Tongue (tissue), 2 donors: ENCODE data around the gene PEX13. TPM values are rescaled to one million over a fixed set of nuclear protein-coding genes. Genes with fewer than 3 reads are reported as not detected.
"Not testable (repeated sequence)": the region's sequence is repeated elsewhere in the genome, so short reads cannot be mapped to it uniquely, and the experiment has no call there.

ENCODE experiments used
- DNase-seq: peaks from one replicate; pipeline ENCODE4 v3.0.0-alpha.2; 2015
- total RNA-seq: library from RNA; depleted of rRNA; stranded (reverse); fragments of >200 nt; gene quantifications from one replicate; pipeline ENCODE4 v1.2.3, GENCODE V29; 2014

PEX13 gene
- total RNA-seq, 1 donor from 2014 or later, result 38.9 TPM

DNA sequence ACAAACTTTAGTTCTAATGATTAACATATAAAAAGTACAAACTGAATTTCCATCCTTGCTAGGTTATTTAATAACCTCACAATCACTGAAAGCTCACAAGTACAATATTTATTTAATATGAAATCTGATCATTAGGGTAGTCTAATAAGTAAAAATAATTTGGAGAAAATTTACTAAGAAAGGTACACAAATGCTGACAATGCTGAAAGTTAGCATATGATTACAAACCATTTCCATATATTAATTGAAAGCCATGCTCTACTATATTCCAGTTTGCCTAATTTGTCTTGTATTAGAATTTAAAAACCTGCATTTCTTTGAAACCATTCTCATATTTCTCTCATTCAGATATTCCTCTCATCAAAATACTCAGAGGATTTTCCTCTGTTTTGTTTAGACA is 8.2 kb upstream of the PEX13 start:
- DNase-seq, result no peak

DNA sequence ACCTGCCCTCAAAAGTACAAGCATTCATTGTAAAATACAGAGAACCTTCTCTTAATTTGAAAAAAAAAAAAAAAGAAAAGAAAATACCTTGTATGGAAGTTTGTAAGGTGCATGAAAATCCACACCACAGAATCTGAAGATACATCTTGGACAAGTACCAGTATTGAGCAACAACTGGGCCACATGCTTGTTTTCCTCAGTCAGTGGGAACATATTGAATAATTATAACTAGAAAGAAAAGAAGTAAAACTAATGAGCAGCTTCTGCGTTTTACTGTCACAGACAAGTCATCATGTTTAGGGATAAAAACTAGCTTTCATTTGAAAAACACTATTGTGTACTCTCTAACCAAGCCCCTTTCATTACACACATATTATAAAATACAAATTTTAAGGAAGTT is 5.8 kb upstream of the PEX13 start:
- DNase-seq, result no peak

DNA sequence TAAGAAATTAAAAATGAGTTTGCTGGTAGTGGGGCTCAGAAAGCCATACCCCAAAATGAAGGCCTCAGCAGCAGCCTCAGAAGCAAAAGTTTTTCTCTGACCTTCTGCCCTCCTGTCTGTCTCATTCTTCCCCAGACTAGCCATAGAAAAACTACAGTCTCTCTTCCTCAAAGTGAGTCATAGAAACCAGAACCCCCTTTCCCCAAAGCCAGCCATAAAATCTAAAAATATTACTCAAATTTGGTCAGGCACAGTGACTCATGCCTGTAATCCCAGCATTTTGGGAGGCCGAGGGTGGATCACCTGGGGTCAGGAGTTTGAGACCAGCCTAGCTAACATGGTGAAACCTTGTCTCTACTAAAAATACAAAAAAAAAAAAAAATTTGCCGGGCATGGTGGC is 5.2 kb upstream of the PEX13 start:
- not testable (repeated sequence) for DNase-seq

DNA sequence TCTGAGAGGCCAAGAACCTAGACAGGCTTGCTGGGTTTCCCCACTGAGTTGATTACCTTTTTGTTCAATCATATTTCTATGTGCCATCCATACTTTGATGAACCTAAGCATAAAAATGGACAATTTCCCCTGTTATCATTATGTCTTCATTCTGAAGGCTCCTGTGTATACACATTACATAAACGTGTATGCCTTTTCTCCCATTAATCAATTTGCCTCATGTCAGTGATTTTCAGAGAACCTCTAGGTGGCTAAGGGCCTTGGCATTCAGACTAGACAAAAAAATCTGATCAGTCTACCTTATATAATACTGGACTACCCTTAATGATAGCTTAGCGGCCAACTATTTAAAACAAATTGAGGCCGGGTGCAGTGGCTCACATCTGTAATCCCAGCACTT is 4.1 kb upstream of the PEX13 start:
- DNase-seq, result no peak

DNA sequence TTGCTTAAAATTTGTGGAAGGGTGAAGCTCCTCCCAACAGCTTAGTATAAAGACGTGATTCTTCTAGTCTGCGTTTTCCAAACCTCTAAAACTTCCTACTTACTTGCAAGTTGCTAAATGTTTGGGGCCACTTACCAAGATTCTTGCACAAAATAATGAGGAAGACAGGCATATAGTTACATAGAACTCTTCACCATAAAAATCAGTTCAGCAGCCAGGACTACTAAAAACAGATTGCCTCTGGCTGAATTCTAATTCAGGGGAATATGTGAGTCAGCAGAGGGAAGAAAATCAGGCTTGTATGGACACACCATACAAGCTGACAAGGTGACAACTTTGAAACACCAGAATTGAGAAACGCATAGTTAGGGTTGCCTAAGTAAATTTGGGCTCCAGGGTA is 2.8 kb upstream of the PEX13 start:
- no peak for DNase-seq

DNA sequence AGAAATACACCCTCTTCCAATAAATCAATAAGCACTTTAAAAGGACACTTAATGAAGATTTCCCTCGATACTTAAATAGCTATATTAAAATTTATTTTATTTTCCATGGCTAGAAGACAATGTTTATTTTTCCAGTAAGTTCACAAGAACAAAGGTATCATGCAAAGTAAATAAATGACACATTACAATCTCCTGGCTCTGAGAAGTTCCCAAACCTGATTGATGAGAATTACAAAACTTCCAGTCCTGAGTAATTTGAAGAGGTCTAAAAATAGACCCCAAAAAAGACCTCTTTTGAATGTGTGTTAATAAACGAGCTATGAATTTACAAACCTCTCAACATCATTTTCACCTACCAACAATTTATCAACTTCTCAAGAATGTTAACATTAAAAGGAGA is 1.5 kb upstream of the PEX13 start:
- peak; percentile 45 for DNase-seq

DNA sequence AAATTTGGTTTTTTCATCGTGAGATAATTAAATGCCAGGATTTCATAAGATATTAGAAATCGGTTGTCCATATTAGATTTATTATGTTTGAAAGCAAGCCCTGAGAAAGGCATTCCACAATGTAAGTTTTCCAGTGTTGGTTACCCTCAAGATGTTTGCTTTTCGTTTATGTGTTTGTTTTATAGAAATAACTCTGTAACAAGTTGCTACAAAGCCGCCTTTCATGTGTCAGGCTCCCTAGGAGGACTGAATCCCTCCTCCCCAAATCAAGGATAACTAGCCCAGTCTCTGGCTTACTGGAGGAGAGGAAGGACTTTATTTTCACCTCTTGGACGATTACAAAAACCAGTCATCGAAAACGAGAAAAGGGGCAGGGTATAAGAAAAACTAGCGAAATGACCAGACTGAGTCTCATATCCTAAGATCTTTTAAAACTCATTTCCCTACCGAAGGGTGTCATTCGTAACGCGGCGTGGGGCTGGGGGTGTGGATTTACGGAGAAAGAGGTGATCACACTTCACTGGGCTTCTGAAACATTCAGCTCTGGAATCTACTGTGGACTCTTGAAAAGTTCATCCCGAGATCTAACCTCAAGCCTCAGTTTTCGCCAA is 1.0 kb upstream of the PEX13 start:
- DNase-seq, result peak; percentile 17

DNA sequence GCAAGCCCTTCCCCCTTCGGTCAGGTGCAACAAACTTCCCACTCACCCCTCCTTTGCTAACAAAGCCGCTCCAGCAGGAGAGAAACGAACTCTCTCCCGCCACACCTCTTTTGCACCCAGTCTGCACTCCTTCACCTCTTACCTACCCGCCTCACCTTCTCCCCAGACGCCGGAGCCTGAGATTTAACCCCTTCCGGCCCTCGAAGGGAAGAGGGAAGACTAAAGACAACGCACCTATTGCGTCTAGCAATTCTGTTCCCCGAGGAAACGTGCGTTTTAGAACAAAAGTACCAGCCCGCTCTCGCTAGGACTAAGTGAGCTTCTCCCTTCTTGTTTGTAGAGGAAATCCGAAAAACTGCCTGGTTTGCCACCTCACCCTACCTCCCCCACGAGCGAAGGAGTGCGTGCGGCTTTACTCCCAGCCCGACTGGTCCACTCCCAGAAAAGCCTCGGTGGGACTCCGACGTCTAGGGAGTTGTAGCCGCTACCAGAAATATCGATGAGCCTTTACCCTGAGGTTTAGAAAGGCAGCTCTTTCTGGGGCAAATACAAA is 441 bp upstream of the PEX13 start:
- peak; percentile 89 for DNase-seq

DNA sequence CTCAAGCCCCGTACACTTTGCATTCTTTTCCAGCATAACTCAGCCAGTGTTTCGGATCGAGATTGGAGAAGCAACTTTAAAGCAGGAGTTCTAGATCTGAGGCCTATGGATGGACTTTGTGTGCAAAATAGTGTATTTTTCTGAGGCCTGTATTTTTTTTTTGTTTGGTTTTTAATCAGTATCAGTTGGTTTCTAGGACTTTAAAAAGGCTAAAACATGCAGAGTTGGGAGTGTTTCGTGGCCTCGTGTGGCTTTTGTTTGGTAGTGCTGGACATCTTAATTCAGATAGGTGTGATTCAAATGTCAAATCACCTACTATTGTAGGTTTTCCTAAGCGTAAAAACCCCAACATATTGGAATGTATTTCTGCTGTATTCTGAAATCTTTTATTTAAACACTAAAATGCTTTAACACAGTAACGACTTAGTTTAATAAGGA is 817 bp downstream of the PEX13 start:
- no peak for DNase-seq

DNA sequence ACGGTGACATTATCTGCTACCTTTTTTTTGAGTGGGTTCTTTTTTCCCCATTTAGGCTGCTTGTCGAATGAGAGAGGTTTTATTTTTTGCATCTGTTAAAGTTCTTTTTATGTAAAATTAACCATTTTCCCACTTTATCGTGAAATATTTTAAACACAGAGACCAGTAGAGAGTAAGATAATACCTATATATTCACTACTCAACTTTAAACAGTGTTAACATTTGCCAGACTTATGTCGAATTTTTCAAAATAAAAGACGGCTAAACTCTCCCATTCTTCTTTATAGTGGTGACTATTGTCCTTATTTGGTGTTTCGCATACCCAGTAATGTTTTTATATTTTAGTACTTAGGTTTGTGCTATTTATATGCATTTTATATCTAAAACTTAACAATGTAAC is 1.3 kb downstream of the PEX13 start:
- no peak for DNase-seq

DNA sequence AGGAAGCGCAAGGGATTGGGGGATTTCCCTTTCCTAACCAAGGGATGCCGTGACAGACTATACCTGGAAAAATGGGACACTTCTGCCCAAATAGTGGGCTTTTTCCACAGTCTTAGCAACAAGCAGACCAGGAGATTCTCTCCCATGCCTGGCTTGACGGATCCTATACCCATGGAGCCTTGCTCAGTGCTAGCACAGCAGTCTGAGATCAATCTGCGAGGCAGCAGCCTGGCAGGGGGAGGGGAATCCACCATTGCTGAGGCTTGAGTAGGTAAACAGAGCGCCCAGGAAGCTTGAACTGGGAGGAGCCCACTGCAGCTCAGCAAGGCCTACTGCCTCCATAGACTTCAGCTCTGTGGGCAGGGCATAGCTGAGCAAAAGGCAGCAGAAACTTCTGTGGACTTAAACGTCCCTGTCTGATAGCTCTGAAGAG is 3.7 kb downstream of the PEX13 start:
- no peak for DNase-seq

DNA sequence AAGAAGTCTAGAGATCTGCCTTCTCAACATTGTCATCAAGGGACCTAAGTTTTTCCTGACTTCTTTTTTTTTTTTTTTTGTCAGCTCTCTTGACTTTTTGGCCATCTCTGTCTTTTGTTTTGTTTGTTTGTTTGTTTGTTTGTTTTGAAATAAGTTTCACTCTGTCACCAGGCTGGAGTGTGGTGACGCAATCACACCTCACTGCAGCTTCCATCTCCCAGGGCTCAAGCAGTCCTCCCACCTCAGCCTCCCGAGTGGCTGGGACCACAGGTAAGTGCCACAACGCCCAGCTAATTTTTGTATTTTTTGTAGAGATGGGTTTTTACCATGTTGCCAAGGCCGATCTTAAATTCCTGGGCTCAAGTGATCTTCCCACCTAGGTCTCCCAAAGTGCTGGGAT is 6.2 kb downstream of the PEX13 start:
- no peak for DNase-seq

DNA sequence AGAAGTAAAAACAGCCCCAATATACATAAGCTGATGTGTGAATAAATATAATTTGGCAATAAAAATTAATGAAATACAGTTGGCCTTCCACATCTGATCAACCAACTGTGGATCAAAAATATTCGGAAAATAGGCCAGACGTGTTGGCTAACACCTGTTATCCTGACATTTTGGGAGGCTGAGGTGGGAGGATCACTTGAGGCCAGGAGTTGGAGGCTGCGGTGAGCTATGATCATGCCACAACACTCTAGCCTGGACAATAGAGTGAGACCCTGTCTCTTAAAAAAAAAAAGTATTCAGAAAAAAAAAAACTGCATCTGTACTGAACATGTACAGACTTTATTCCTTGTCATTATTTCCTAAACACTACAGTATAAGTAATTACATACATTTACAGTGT is 12.0 kb downstream of the PEX13 start:
- no peak for DNase-seq

DNA sequence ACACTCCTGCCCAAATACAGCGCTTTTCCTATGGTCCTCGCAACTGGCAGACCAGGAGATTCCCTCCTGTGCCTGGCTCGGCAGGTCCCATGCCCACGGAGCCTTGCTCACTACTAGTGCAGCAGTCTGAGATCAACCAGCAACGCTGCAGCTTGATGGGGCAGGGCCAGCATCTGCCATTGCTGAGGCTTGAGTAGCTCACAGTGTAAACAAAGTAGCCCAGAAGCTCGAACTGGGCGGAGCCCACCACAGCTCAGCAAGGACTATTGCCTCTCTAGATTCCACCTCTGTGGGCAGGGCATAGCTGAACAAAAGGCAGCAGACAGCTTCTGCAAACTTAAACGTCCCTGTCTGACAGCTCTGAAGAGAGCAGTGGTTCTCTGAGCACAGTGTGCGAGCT is 17.1 kb downstream of the PEX13 start:
- not testable (repeated sequence) for DNase-seq

DNA sequence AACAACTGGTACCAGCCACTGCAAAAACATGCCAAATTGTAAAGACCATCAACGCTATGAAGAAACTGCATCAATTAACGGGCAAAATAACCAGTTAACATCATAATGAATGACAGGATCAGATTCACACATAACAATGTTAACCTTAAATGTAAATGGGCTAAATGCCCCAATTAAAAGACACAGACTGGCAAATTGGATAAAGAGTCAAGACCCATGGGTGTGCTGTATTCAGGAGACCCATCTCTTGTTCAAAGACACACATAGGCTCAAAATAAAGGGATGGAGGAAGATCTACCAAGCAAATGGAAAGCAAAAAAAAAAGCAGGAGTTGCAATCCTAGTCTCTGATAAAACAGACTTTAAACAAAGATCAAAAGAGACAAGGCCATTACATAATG is 19.1 kb downstream of the PEX13 start:
- DNase-seq, result not testable (repeated sequence)

DNA sequence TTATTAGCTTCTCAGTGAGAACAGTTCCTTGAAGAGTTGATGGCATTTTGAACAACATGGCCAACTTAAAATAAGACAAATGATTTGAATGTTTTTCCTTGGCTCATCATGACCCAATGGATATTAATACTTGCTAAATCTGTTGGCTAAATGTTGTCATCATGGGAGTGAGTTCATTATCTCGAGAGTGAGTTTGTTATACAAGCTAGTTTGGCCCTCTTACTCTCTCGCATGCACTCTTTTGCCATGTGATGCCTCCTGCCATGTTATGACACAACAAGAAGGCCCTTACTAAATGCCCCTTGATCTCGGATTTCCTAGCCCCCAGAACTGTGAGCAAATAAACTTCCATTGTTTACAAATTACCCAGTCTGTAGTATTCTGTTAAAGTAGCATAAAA is 25.3 kb downstream of the PEX13 start:
- no peak for DNase-seq

DNA sequence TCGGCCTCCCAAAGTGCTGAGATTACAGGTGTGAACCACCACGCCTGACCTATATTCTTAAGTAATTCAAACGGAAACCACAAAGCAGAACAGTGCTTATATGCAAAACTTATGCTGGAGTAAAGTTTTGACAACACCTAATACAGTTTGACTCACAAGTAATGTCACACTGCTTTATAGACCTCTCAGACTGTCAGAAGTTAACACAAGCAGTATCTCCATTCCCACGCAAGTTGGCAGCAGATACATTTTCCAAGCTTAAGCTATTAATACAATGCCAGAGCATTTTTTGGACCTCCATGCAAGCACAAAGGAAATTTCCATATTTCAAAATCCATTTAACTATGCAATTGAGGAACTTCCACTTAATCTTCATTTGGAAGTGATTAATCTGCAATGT is 27.1 kb downstream of the PEX13 start:
- DNase-seq, result no peak

DNA sequence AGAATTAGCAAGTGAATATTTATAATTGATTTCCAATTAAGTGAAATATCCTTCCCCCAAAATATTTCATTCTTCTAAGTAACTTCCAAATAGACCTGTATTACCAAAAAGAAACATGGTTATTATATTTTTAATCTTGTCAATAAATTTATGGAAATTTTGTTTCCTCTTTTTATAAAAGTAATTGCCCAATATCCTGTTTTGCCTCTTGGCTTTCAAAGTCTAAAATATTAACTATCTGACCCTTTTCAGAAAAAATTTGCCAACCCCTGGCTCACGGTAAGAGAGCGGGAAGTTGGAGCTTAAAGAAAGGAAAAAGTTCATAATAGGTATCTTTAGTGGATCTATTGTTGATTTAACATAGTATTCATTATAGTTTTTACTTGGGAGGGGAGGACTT is 27.7 kb downstream of the PEX13 start:
- no peak for DNase-seq

DNA sequence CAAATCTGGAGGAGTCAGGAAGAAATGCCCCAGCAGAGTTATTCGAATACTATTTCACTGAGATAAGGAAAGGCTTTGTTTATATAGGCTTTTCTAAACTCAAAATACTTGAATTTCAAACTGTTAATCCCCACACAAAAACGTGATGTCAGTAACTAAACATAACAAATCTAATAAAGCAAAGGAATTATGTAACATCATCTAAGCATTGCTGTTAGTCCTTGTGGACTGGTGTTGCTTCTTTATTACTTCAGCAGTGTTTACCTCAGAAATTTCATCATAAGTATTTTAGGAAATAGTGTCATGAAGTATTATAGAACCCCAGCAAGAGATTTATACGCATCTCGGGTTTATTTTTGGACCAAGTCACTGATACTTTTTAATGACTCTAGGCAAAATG is 28.5 kb downstream of the PEX13 start:
- DNase-seq, result peak; percentile 16

DNA sequence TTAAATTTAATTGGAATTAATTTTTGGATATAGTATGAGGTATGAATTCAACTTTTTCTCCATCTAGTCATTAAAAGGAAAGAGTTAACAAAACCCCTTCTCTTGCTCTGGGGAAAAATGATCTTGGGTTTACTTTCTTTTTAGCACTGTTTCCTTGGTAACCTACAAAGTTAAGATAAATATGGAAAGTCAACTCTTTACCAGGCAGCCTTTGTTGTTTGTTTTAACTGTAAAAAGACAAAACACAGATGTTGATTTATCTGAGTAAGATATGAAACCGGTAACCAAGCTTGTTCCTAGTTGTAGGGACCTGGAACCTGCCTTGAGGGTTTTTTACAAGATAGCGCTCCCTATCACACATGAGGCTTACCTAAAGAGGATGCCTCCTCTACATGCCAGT is 38.0 kb downstream of the PEX13 start:
- peak; percentile 47 for DNase-seq

DNA sequence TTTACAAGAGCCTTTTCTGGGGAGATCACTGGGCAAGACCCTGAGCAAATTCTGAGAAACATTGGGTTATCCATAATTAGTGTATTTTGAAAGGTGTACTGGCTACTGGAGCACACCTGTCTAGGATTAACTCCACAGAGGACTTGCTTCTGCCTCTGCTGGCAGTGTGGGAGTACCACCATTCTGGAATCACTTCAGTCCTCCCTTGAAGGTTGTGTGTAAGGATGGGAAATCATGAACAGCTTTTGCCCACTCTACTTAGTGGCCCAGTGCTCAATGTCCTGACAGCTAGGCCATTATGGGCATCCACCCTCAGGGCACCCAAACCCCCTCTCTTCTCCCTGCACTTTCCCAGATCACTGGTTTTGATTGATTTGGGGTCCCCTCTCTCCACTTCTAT is 40.0 kb downstream of the PEX13 start:
- no peak for DNase-seq

DNA sequence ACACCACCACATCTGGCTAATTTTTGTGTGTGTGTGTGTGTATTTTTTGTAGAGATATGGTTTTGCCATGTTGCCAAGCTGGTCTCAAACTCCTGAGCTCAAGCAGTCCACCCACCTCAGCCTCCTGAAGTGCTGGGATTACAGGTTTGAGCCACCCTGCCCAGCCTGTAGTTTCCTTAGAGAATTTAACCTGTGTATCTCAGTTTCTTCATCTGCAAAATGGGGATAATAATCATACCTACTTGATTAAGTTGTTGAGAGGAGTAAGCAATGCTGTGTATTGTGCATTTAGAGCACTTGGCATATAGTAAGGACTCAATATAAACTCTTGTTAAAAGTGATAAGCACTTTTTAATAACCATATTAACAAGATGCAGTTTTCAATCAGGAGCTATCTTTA is 41.9 kb downstream of the PEX13 start:
- DNase-seq, result no peak

DNA sequence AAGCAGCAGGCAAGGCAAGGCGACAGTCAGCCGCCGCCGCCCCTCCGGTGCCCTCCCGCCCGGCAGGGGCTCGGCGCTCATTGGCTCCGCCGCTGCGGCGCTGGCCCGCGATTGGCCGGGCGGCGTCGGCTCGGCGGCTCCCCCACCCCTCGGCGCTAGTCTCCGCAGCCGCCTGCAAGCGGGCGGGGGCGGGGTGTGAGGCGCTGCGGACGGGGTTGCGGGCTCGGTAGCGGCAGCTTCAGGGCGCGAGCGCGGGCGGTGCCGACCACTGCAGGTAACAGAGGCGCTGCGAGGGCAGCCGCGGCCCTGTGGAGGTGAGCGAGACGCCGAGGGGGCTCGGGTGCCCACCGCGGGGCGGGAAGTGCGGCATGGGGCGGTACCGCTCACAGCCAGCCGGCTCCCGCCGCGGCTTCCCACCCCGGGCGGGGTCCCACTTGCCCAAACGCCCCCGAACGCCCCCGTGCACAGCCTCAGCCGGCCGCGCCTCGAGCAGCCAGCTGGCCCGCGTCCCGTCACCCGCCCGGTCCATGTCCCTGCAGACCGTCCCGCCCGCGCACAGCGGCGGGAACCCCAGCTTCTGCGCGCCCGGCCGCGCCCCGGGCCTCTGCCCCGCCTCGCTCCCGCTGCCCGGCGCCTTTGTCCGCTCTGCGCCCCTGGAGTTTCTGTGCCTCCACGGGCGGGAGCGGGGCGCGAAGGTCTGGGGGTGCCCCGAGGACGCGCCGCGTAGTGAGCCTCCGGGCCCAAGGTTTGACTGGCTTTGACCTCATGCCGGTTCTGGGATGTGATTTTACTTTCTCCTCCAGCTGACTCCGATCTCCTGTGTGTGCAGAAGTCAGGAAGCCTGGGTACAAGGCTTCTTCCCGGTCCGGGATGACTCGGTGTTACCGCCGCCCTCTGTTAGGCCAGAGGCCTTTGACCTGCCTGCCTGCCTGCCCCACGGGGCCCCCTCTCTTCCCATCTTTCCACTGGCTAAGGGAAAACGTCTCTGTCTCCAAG is 48.5 kb downstream of the PEX13 start, which contains the start of gene SANBR:
Gene SANBR, plus strand, starts transcription at position 158 of the 996 bp plus-strand sequence. CDS start 4,480 bp downstream, outside the sequence.
- peak; percentile 93 for DNase-seq
